HCT116 (cell line): ENCODE results near the gene GPR3. TPM values are rescaled to one million over a fixed set of nuclear protein-coding genes. Genes with fewer than 3 reads are reported as not detected.

Source experiments
- ATAC-seq: fragments of 200-7000 bp; cut with Tn5 transposase; 2 replicates; pipeline ENCODE4 v1.9.1; 2020; ENCODE audit warnings: mild to moderate bottlenecking, moderate library complexity
- BruUV-seq: library from RNA; stranded (reverse); fragments of 400-500 nt; replicated peaks from 2 replicates; lab custom pipeline; 2021; lab: Mats Ljungman, UMichigan
- CTCF ChIA-PET: fragments of 300-600 bp; sonication (Branson Sonifier 250); formaldehyde crosslinking; loops from one replicate; lab custom pipeline; 2021; ENCODE audit warnings: antibody characterized with exemption; lab: Charles Lee
- POLR2A ChIA-PET: fragments of 300-600, 350-600 bp; sonication (Branson Sonifier 250); formaldehyde crosslinking; loops from one replicate; lab custom pipeline; 2021; ENCODE audit warnings: antibody characterized with exemption; lab: Charles Lee
- RAD21 ChIA-PET, 2 experiments: fragments of 300-600 bp; sonication (Branson Sonifier 250); formaldehyde crosslinking; loops; one replicate each; lab custom pipeline; 2023; ENCODE audit warnings: low total read pairs in 2 of 2; ENCODE audit not compliant: uncharacterized antibody in 2 of 2, unreplicated experiment in 2 of 2, low non-redundant PET in 1 of 2; lab: Charles Lee
- DNase-seq: peaks from one replicate; pipeline ENCODE4 v3.0.0-alpha.2; 2010; ENCODE audit warnings: low read depth, low spot score
- H2AFZ ChIP-seq: fragments of 200-600 bp; shearing (Covaris generic), sonication (generic); 2 replicates; pipeline ENCODE4 v1.6.1; 2017; ENCODE audit warnings: low read depth, mixed run types, mixed read lengths, antibody characterized with exemption, low read length; ENCODE audit not compliant: poor library complexity, severe bottlenecking
- H3K27ac ChIP-seq: 2 replicates; pipeline ENCODE4 v1.5.1; 2012; ENCODE audit warnings: low read depth, low read length
- H3K27me3 ChIP-seq: fragments of 200-600 bp; sonication (generic); 2 replicates; pipeline ENCODE4 v1.6.1; 2016; ENCODE audit warnings: mixed run types, low read length, mixed read lengths; ENCODE audit not compliant: insufficient read depth
- H3K36me3 ChIP-seq, 2 experiments: fragments of 200-500 bp in 1 of 2; fragments of 200-600 bp in 1 of 2; sonication (Bioruptor generic) in 1 of 2; sonication (generic) in 1 of 2; 2 replicates each; pipeline versions ENCODE4 v1.5.1 to v1.6.1; 2014 to 2016; ENCODE audit warnings: low read length in 2 of 2, inconsistent platforms in 1 of 2, mixed read lengths in 1 of 2, mixed run types in 1 of 2; ENCODE audit not compliant: insufficient read depth in 2 of 2, control insufficient read depth in 1 of 2
- H3K4me1 ChIP-seq, 2 experiments: fragments of 200-600 bp in 1 of 2; sonication (generic) in 1 of 2; 2 replicates each; pipeline versions ENCODE4 v1.5.1 to v1.6.1; 2012 to 2017; ENCODE audit warnings: low read length in 2 of 2, inconsistent platforms in 1 of 2, mild to moderate bottlenecking in 1 of 2, mixed read lengths in 1 of 2, mixed run types in 1 of 2, moderate library complexity in 1 of 2; ENCODE audit not compliant: insufficient read depth in 2 of 2, control insufficient read depth in 1 of 2
- H3K4me2 ChIP-seq: fragments of 200-600 bp; sonication (generic); 2 replicates; pipeline ENCODE4 v1.6.1; 2017; ENCODE audit warnings: mixed run types, low read length, mixed read lengths
- H3K4me3 ChIP-seq, 2 experiments: fragments of 200-600 bp in 1 of 2; sonication (generic) in 1 of 2; replicated peaks in 1 of 2; 2 replicates each; pipeline ENCODE4 v1.5.1; 2011 to 2016; ENCODE audit warnings: low read length in 2 of 2, control low read depth in 1 of 2, low read depth in 1 of 2, mild to moderate bottlenecking in 1 of 2, mixed read lengths in 1 of 2, mixed run types in 1 of 2
- H3K79me2 ChIP-seq: fragments of 200-600 bp; sonication (generic); 2 replicates; pipeline ENCODE4 v1.6.1; 2017; ENCODE audit warnings: mild to moderate bottlenecking, mixed run types, low read length, moderate library complexity, mixed read lengths; ENCODE audit not compliant: insufficient read depth
- H3K9ac ChIP-seq: fragments of 200-600 bp; sonication (generic); 2 replicates; pipeline ENCODE4 v1.6.1; 2016; ENCODE audit warnings: low read length, mixed read lengths
- H3K9me2 ChIP-seq: fragments of 200-600 bp; sonication (generic), shearing (Covaris generic); 2 replicates; pipeline ENCODE4 v1.6.1; 2017; ENCODE audit warnings: mixed run types, mild to moderate bottlenecking, moderate library complexity; ENCODE audit not compliant: insufficient read depth
- H3K9me3 ChIP-seq, 2 experiments: fragments of 200-500 bp in 1 of 2; fragments of 200-600 bp in 1 of 2; sonication (Bioruptor generic) in 1 of 2; sonication (generic) in 1 of 2; 2 replicates each; pipeline ENCODE4 v1.6.1; 2014 to 2017; ENCODE audit warnings: low read length in 2 of 2, mixed read lengths in 2 of 2, inconsistent platforms in 1 of 2, low read depth in 1 of 2, mild to moderate bottlenecking in 1 of 2, mixed run types in 1 of 2, moderate library complexity in 1 of 2; ENCODE audit not compliant: control insufficient read depth in 1 of 2, insufficient read depth in 1 of 2
- H4K20me1 ChIP-seq: fragments of 200-600 bp; sonication (generic), shearing (Covaris generic); 2 replicates; pipeline ENCODE4 v1.6.1; 2017; ENCODE audit warnings: mixed run types, mild to moderate bottlenecking, moderate library complexity; ENCODE audit not compliant: insufficient read depth
- ATF3 ChIP-seq: IDR thresholded peaks from 2 replicates; pipeline ENCODE4 v1.6.1; 2012
- CBX3 ChIP-seq: IDR thresholded peaks from 2 replicates; pipeline ENCODE4 v1.6.1; 2012; ENCODE audit warnings: low read depth
- CTCF ChIP-seq, 3 experiments: fragments of 200-600 bp in 1 of 3; sonication (generic) in 1 of 3; IDR thresholded peaks in 2 of 3; conservative IDR thresholded peaks in 1 of 3; 2 replicates each; pipeline ENCODE4 v1.5.1; 2012 to 2017; ENCODE audit warnings: low read depth in 2 of 3, low read length in 2 of 3, antibody characterized with exemption in 1 of 3, borderline replicate concordance in 1 of 3, control low read depth in 1 of 3, mild to moderate bottlenecking in 1 of 3, mixed read lengths in 1 of 3, mixed run types in 1 of 3, moderate library complexity in 1 of 3; ENCODE audit not compliant: insufficient read depth in 1 of 3
- EGR1 ChIP-seq: IDR thresholded peaks from 2 replicates; pipeline ENCODE4 v1.6.1; 2012; ENCODE audit warnings: low read depth
- EZH2phosphoT487 ChIP-seq: fragments of 200-600 bp; IDR thresholded peaks from 2 replicates; pipeline ENCODE4 v1.6.1; 2018; ENCODE audit warnings: antibody characterized with exemption, borderline replicate concordance
- JUND ChIP-seq: IDR thresholded peaks from 2 replicates; pipeline ENCODE4 v1.6.1; 2012
- SIN3A ChIP-seq: IDR thresholded peaks from 2 replicates; pipeline ENCODE4 v1.6.1; 2012; ENCODE audit warnings: low read depth
- TCF7L2 ChIP-seq: IDR thresholded peaks from 2 replicates; pipeline ENCODE4 v1.7.0; 2011; ENCODE audit warnings: borderline replicate concordance, inconsistent platforms; ENCODE audit not compliant: insufficient read depth, insufficient read length; ENCODE audit errors: extremely low read depth
- YY1 ChIP-seq: IDR thresholded peaks from 2 replicates; pipeline ENCODE4 v1.6.1; 2011; ENCODE audit warnings: low read length, low read depth, moderate library complexity, mild to moderate bottlenecking; ENCODE audit not compliant: insufficient replicate concordance; ENCODE audit errors: extremely low read depth
- intact Hi-C: fragments of 100-400 bp; cut with micrococcal nuclease; formaldehyde crosslinking; loops from 2 replicates; pipeline ENCODE4 v1.10.0; 2022
- total RNA-seq: library from RNA; stranded (reverse); gene quantifications from one replicate; pipeline ENCODE4 v1.2.1, GENCODE V29; 2021; ENCODE audit not compliant: unreplicated experiment

The GPR3 gene
- total RNA-seq, 1 experiment from 2014 or later: 2.8 TPM

DNA sequence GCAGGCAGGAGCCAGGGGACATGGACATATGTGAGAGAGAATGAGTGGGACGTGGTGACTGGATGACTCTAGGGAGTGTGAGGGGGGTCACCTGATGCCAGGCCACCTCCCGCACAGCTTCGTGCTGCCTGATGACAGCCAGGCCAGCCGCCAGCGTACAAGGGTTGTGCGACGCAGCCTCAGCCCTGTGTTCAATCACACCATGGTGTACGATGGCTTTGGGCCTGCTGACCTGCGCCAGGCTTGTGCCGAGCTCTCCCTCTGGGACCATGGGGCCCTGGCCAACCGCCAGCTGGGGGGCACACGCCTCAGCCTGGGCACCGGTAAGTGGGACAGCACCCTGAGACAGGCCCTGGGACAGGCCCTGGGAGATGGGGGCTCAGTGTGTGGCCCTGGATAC, 39.3 kb upstream of the GPR3 start (continued):
- TF ChIP-seq CTCF (IDR thresholded peaks at IDR 0.05 in 2 of 3, conservative IDR thresholded peaks at IDR 0.05 in 1 of 3; ENCODE audit: borderline replicate concordance in 1 of 3, insufficient read depth in 1 of 3, low read depth in 2 of 3, low read length in 2 of 3) (no peak), EGR1 (no peak)

- Histone ChIP-seq H3K9me3 (no peaks in the 10 kb centered on the region), H2AFZ (no peak overlapping the region), H3K36me3 (peaks cover 0 to 7% of the 10 kb centered on the region in 2 experiments; a peak in 1 of 4 replicates), H3K4me1 (peaks cover 12 to 22% of the 10 kb centered on the region in 2 experiments), H3K27me3 (no peaks in the 10 kb centered on the region), H3K4me2 (no peak overlapping the region), H3K9me2 (no peaks in the 10 kb centered on the region), H3K79me2 (no peaks in the 10 kb centered on the region), H3K4me3 (no peak overlapping the region)
- no peak for DNase-seq
- ChIA-PET CTCF (interaction anchor here (0.7 to 1.4 kb wide), 3 partner anchors 9 to 21 kb away, joined by 3 read pairs; no protein-coding TSS in a partner anchor), RAD21 (no interaction called here), POLR2A (interaction anchor here (2.4 kb wide), 1 partner anchor 13 kb away, joined by 14 read pairs; the partner anchor contains the start of gene MAP3K6)
- ATAC-seq: no peak
- no peak for TF ChIP-seq JUND
- TF ChIP-seq EZH2phosphoT487: no peak
- no peak for TF ChIP-seq ATF3
- TF ChIP-seq, all 23 proteins: peak for 0
- intact Hi-C loops: no loop called here
- no TSS peak for BruUV-seq
- Histone ChIP-seq H4K20me1 (no peaks in the 10 kb centered on the region), H3K9ac (no peak overlapping the region), H3K27ac (no peak overlapping the region; the same call in 1 of the 2 replicates)
Measured at GRCh38 chr1:27353629-27354028, 38.8 kb upstream of the GPR3 start.

- Histone ChIP-seq H3K9me2 (no peaks in the 10 kb centered on the region), H3K4me1 (peaks cover 7 to 11% of the 10 kb centered on the region in 2 experiments; a peak in 3 of 4 replicates), H2AFZ (no peak overlapping the region), H3K9me3 (no peaks in the 10 kb centered on the region), H3K79me2 (no peaks in the 10 kb centered on the region), H3K27ac (no peak overlapping the region), H4K20me1 (no peaks in the 10 kb centered on the region), H3K36me3 (peaks cover 0 to 7% of the 10 kb centered on the region in 2 experiments; a peak in 1 of 4 replicates), H3K4me2 (no peak overlapping the region), H3K9ac (no peak overlapping the region), H3K4me3 (no peak overlapping the region), H3K27me3 (no peaks in the 10 kb centered on the region)
- DNase-seq (no peak), ATAC-seq (no peak)
- intact Hi-C loops: no loop called here
- BruUV-seq: no TSS peak
- POLR2A ChIA-PET: no interaction called here
- CTCF ChIA-PET: no interaction called here
- RAD21 ChIA-PET: no interaction called here
- TF ChIP-seq YY1 (no peak), JUND (no peak), CBX3 (no peak), CTCF (IDR thresholded peaks at IDR 0.05 in 2 of 3, conservative IDR thresholded peaks at IDR 0.05 in 1 of 3; ENCODE audit: borderline replicate concordance in 1 of 3, insufficient read depth in 1 of 3, low read depth in 2 of 3, low read length in 2 of 3) (no peak), TCF7L2 (no peak), SIN3A (no peak)
Measured at GRCh38 chr1:27355683-27356082, 36.7 kb upstream of the GPR3 start.
